ENCODE measurements around the gene CMTM7.

- TF ChIP-seq GATA2 (IDR thresholded peaks at IDR 0.05; ENCODE audit: low read depth, low read length) (no peak), GATA3 (IDR thresholded peaks at IDR 0.05; ENCODE audit: low read depth, low read length) (no peak)
Observed at GRCh38 chr3:32430900-32431299, 39.2 kb downstream of the CMTM7 start.
